ENCODE measurements around the gene AVP.

Gene AVP

DNA sequence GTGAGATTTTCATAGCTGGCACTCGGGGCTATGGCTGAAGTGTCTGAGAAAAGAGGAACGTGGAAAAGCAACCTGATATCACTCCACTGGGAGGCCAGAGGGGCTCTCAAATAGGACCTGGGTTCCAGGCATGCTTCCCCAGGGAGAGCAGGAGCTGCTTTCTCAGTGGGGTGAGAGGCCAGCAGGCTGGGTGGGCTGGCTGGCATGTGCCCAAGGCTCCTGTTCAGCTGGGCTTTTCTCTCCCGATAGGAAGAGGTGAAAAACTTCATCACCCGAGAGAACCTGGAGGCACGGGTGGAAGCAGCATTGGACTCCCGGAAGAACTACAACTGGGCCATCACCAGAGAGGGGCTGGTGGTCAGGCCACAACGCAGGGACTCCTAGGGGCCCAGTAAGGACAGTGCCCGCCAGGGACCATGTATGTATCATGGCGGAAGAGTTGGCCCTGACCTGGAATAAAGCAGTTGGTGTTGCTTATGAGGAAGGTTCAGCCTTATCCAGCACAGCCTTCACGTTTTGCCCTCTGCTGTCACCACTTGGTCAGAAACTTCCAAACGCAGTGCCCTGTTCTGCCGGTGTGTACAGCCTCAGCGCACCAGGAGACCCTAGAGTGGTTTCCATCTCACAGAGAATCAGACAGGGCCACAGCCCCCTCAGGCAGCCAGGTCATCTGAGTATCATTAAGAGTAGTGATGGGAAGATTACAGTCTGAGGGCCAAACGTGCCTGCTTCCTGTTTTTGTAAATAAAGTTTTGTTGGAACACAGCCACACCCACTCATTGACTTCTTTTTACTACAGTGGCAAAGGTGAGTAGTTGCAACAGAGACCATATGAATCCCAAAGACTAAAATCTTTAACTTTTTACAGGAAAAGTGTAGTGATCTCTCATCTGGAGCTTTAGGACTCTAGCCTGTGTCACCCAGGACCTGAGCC, 36.8 kb downstream of the AVP start:
- DNase-seq: no peak

DNA sequence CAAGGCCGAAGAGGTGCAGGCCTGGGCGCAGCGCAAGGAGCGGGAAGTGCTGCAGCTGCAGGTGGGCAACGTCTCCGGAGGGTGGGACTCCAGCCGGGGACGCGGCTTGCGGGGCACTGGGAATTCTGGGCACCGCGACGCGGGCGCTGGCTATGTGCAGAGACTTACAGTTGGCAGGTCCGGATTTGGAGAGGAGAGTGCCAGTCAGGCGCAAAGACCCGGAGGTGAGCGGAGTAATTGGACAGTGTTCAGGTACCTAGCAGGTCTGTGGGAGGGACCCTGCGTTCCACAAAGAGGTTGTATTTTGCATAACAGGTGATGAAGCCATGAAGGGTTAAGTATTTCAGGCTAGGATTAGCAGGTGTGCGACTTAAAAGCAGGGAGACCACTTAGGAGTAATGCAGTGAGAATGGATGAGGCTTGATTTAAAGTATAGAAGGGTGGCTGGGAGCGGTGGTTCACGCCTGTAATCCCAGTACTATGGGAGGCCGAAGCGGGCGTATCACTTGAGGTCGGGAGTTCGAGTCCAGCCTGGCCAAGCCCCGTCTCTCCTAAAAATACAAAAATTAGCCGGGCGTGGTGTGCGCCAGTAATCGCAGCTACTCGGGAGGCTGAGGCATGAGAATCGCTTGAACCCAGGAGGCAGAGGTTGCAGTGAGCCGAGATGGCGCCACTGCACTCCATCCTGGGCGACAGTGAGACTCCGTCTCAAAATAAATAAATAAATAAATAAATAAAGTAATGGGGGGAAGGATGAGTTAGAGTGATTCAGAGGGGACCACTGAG, 37.7 kb downstream of the AVP start:
- DNase-seq: peak; percentile 95

DNA sequence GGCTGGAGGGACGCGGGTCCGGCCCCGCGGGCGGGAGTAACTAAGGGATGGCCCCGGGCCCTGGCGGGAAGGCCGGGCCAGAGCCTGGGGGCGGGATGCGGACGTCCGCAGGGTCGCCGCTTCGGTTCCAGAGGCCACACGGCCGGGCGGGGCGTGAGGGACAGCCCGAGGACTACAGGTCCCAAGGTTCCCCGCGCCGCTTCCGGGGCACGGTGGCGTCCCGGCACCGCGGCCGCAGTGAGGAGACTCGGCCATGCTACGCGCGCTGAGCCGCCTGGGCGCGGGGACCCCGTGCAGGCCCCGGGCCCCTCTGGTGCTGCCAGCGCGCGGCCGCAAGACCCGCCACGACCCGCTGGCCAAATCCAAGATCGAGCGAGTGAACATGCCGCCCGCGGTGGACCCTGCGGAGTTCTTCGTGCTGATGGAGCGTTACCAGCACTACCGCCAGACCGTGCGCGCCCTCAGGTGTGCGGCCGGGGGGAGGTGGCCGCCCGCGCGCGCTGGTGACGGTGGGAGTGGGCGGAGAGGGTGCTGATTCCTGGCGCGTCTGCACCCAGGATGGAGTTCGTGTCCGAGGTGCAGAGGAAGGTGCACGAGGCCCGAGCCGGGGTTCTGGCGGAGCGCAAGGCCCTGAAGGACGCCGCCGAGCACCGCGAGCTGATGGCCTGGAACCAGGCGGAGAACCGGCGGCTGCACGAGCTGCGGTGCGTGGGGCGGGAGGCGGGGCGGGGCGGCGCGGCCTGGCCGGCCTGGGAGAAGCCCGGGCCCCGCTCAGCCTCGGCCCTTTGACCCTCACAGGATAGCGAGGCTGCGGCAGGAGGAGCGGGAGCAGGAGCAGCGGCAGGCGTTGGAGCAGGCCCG, 38.5 kb downstream of the AVP start, which contains the start of gene MRPS26:
TSS of gene MRPS26 (plus strand) at position 237 of the 861 bp plus-strand sequence. CDS start at position 254, 17 bp downstream.
- DNase-seq: peak; percentile 85 to 97

DNA sequence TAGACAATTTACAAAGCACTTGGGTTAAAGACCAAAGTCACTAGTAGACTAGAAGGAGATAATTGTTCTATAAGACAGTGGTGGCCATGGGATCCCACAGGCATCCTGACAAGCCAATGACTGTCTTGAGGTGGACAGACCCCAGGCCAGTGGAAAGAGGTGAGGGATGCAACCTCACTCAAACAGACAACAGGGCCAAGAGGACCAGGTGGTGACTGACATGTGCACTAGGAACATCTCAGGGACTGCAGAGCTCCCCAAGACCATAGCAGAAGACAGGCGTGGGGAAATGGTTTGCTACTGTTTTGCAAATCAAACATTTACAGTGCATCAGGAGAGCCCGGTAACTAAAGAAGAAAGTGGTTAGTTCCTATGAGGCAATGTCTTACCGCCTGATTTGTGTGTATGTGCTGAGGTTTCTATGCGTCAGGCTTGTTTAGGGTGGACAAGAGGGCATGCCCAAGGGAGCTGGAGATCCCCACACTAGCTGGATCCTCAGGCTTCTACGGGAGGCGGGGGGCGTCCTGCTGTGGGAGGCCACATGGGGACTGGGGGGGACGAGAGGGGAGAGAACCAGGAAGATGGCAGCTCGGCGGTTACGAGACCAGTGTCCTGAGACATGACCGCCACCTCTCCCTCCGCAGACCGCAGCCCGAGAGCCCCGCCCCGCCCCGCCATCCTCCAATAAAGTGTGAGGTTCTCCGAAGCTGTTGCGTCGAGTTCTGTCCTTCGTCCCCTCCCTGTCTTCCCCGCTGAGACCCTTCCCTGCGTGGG, 39.3 kb downstream of the AVP start:
- peak; percentile 82 to 93 for DNase-seq

DNA sequence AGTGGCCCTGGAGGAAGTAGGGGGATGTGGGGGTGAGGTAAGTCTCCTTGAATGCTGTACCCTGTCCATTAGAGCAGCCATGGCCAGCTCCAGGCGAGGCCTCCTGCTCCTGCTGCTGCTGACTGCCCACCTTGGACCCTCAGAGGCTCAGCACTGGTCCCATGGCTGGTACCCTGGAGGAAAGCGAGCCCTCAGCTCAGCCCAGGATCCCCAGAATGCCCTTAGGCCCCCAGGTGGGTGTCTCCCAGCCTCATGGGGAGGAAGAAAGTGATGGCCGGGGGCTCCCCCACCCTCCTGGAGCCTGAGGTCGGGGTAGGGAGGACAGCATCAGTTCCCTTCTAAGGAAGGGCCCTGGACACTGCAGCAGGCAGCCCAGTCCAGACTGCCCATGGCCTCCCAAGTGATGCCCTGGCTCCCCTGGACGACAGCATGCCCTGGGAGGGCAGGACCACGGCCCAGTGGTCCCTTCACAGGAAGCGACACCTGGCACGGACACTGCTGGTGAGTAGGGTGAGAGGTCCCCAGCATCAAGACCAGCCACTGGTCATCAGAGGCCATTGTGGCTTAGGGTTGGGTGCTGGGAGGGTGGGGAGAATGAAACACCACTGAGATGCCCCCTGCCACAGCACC, 40.1 kb downstream of the AVP start:
- no peak for DNase-seq

DNA sequence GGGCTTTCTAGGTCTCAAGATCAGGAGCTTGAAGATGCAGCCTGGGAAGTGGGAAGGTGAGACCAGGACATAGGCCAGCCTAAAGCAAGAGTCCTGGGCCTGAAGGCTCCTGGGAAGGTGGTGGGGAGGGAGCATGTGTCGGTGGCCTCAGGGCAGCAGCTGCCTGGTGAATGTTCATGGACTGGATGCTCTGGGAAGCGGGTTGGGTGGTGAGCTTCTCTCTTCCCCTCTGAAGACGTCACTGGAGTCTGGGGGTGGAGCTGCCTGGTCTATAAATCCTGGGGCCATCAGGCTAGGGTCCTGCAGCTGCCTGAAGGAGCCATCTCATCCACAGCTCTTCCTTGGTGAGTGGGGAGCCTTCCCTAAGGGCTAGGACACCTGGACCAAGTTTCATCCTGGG, 41.2 kb downstream of the AVP start, which contains the start of gene GNRH2:
TSS of gene GNRH2 (plus strand) at position 301 of the 400 bp plus-strand sequence. CDS start 793 bp downstream, outside the sequence.
- DNase-seq: no peak

DNA sequence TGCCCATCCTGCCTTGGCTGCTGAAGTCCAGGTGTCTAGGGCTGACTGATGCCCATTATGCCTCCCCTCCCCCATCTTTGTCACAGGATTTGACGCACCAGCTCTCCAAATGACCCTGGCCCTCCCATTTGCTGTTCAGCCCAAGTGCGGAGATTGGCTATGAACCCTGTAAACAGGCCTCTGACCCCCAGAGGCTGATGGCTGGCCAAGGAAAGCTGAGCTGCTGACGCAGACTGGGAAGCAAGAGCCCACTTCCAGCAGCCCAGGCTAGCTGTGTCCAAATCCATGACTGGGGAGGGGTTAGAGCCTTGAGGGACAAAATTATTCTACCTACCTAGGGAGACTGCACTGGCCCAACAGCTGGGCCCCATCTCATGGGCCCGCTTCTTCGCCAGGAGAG, 41.9 kb downstream of the AVP start:
- no peak for DNase-seq

DNA sequence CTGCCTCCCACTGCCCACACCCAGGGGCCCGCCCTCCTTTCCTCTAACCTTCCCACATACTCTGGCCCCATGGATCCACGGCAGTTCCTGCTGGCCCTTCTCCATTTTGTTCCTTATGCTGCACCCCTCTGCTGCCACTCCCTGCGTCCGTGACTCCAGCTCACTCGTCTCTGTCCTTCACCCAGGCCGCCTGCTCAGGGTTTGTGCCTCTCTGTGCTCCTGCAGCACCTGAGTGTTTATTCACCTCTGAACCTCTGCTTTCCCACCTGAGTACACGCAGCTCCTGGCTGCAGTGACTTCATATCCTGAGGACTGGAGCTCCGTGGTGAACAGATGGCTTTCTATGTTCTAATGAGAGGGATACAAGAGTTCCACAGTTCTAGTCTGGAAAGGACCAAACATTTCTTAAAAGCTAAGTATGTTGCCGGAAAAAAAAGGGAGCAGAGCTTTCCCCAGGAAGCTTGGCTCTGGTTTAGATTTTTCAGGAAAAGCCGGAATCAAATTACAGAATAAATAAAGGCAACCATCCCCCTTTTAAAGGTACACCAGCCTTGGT, 42.6 kb downstream of the AVP start:
- peak in 1 of 2 experiments; percentile 29 for DNase-seq

DNA sequence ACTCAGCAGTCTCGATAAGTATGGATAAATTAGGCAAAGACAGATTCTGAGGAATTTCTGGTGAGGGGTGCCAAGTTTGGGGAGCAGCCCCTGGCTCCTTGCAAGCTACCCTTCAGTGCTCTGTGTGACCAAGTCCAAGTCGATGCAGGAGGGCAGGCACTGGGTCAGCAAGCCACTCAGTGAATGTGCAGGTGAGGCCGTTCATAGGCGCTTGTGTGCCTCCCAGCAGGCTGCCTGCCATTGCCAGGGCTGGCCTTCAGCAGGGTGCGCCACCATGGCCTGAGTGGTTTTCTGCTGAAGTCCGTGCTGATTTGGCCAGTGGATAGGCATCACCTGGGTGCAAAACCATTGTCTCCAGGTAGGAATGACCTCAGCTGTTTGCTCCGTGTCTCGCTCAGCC, 44.4 kb downstream of the AVP start:
- no peak for DNase-seq

DNA sequence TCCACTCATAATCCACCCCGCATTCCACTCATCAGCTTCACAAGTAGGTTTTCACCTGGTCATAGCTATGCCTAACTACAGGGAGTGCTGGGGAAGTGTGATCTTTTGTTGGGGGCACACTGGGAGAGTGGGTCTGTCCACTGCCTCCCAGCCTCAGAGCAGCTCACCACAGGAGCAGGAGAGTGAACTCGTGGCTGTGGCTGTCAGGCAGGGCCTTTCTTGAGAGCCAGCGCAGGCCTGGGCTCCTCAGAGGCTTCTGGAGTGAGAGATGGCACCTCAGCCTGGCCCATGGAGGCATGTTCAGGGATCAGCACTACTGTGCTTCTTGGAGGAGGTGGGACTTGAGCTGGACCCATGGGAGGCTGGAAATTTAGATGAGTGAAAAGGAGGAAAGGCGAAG, 45.1 kb downstream of the AVP start:
- DNase-seq: no peak

DNA sequence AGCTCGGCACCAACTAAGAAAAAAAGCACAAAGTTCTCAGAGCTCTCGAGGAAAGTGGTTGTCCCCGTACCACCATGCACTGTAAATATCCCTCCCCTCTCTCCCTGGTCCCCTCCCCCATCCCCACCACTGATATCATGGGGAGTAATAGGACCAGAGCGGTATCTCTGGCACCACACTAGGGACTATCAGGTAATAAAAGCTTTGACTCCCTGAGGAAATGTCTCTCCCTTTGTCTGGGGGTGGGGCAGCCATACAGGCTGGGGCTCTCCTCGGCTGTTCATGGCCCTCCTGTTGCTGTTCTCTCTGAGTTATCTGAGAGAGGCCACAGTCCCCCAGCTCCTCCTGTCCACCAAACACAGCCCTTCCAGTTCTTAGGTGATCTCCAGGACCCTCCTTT, 46.1 kb downstream of the AVP start:
- no peak for DNase-seq

DNA sequence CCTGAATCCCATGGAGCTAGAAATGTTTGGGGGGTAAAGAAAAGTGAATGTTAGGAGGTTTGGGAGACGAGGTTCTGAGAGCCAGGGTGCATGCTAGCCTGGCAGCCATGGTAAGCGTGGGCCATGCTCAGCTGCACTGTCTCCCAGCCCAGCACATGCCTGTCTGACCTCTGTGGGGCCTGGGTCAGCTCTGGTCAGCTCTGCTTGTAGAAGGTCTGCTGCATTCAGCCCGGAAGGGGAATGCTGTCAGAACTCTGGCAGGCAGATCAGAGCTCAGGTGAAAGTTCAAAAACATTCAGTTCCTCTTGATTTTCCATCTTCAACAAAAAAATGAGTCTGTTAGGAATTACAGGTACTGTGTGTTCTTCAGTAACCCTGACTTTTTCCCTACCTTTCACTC, 46.9 kb downstream of the AVP start:
- no peak for DNase-seq

DNA sequence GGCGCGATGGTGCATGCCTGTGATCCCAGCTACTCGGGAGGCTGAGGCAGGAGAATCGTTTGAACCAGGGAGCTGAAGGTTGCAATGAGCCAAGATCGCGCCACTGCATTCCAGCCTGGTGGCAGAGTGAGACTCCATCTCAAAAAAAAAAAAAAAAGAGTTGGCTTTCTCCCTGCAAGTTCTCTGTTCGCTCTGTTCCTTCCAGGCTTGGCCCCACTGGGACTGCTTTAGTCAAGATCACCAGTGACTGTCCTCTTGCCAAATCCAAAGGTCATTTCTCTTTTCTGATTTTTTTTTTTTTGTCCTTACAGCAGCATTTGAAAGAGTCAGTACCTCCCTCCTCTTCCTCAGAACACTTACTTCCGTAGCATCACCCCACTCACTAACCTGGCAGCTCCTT, 51.9 kb downstream of the AVP start:
- no peak for DNase-seq
